Liver (tissue), 9 donors: ENCODE data around the gene CUL1. TPM values are rescaled to one million over a fixed set of nuclear protein-coding genes. Genes with fewer than 3 reads are reported as not detected.

Experiments used
- DNase-seq: peaks from one replicate; pipeline ENCODE4 v3.0.0-alpha.2; 2017; ENCODE audit warnings: low spot score
- H3K27ac ChIP-seq, 2 donors: one replicate each; pipeline ENCODE4 v1.7.0; 2013; ENCODE audit warnings: inconsistent platforms in 2 of 2, low read length in 2 of 2, control low read depth in 1 of 2, low read depth in 1 of 2, mild to moderate bottlenecking in 1 of 2
- H3K27me3 ChIP-seq, 4 donors: one replicate each; pipeline versions ENCODE4 v1.6.1 to v1.7.0; 2013; ENCODE audit warnings: low read length in 3 of 4, inconsistent platforms in 1 of 4, mild to moderate bottlenecking in 1 of 4, moderate library complexity in 1 of 4; ENCODE audit not compliant: control insufficient read depth in 4 of 4, insufficient read depth in 4 of 4
- H3K36me3 ChIP-seq, 4 donors: one replicate each; pipeline versions ENCODE4 v1.6.1 to v1.7.0; 2013; ENCODE audit warnings: low read length in 3 of 4, mild to moderate bottlenecking in 3 of 4, low read depth in 1 of 4, moderate library complexity in 1 of 4; ENCODE audit not compliant: control insufficient read depth in 4 of 4, insufficient read depth in 3 of 4
- H3K4me1 ChIP-seq, 4 donors: one replicate each; pipeline versions ENCODE4 v1.6.1 to v1.7.0; 2013; ENCODE audit warnings: low read length in 3 of 4, mild to moderate bottlenecking in 3 of 4, moderate library complexity in 1 of 4; ENCODE audit not compliant: control insufficient read depth in 4 of 4, insufficient read depth in 4 of 4
- H3K4me3 ChIP-seq, 3 donors: one replicate each; pipeline versions ENCODE4 v1.6.1 to v1.7.0; 2013; ENCODE audit warnings: low read length in 3 of 3, control low read depth in 1 of 3, low read depth in 1 of 3, mild to moderate bottlenecking in 1 of 3
- H3K9ac ChIP-seq, 2 donors: one replicate each; pipeline ENCODE4 v1.7.0; 2013; ENCODE audit warnings: low read length in 2 of 2, mild to moderate bottlenecking in 2 of 2, moderate library complexity in 2 of 2, control low read depth in 1 of 2, low read depth in 1 of 2
- H3K9me3 ChIP-seq, 4 donors: one replicate each; pipeline versions ENCODE4 v1.6.1 to v1.7.0; 2013; ENCODE audit warnings: low read length in 3 of 4; ENCODE audit not compliant: control insufficient read depth in 4 of 4
- EGR1 ChIP-seq, 2 donors: IDR thresholded peaks; 2 replicates each; pipeline ENCODE4 v1.6.1; 2016 to 2018; ENCODE audit warnings: antibody characterized with exemption in 2 of 2, low read depth in 2 of 2
- FOXA2 ChIP-seq: IDR thresholded peaks from 2 replicates; pipeline ENCODE4 v1.6.1; 2016; ENCODE audit warnings: antibody characterized with exemption
- GABPA ChIP-seq, 2 donors: IDR thresholded peaks in 1 of 2; conservative IDR thresholded peaks in 1 of 2; 2 replicates each; pipeline ENCODE4 v1.6.1; 2016; ENCODE audit warnings: antibody characterized with exemption in 2 of 2, mild to moderate bottlenecking in 1 of 2, moderate library complexity in 1 of 2
- HNF4A ChIP-seq, 2 donors: conservative IDR thresholded peaks; 2 replicates each; pipeline ENCODE4 v1.6.1; 2016; ENCODE audit warnings: antibody characterized with exemption in 2 of 2, mild to moderate bottlenecking in 2 of 2
- HNF4G ChIP-seq: IDR thresholded peaks from 2 replicates; pipeline ENCODE4 v1.6.1; 2016; ENCODE audit warnings: antibody characterized with exemption
- NR2F2 ChIP-seq: IDR thresholded peaks from 2 replicates; pipeline ENCODE4 v1.6.1; 2016; ENCODE audit warnings: antibody characterized with exemption
- REST ChIP-seq: IDR thresholded peaks from 2 replicates; pipeline ENCODE4 v1.6.1; 2016; ENCODE audit warnings: antibody characterized with exemption, mild to moderate bottlenecking
- RXRA ChIP-seq, 2 donors: IDR thresholded peaks; 2 replicates each; pipeline ENCODE4 v1.6.1; 2017 to 2018; ENCODE audit warnings: antibody characterized with exemption in 2 of 2, mild to moderate bottlenecking in 1 of 2
- SP1 ChIP-seq: IDR thresholded peaks from 2 replicates; pipeline ENCODE4 v1.6.1; 2018; ENCODE audit warnings: antibody characterized with exemption, mild to moderate bottlenecking
- TAF1 ChIP-seq: conservative IDR thresholded peaks from 2 replicates; pipeline ENCODE4 v1.6.1; 2016; ENCODE audit warnings: antibody characterized with exemption, mild to moderate bottlenecking
- YY1 ChIP-seq: IDR thresholded peaks from 2 replicates; pipeline ENCODE4 v1.6.1; 2016; ENCODE audit warnings: antibody characterized with exemption, mild to moderate bottlenecking
- polyA plus RNA-seq, 2 donors: library from polyadenylated mRNA; stranded (reverse) in 1 of 2; unstranded in 1 of 2; fragments of 200-250 nt in 1 of 2; fragments of >200 nt in 1 of 2; fragmentation: Nextera tagmentation in 1 of 2; extraction: Ambion mirVana in 1 of 2; gene quantifications; one replicate each; pipeline versions ENCODE4 v1.2.1 to v1.2.3, GENCODE V29; 2013 to 2015
- total RNA-seq, 2 donors: library from RNA; depleted of rRNA; stranded (reverse); fragments of >200 nt; gene quantifications; one replicate each; pipeline ENCODE4 v1.2.3, GENCODE V29; 2014
- TF ChIP-seq, protein P1 (sequence below): IDR thresholded peaks from 2 replicates; pipeline ENCODE4 v1.6.1; 2016; ENCODE audit warnings: antibody characterized with exemption
- TF ChIP-seq, protein P2 (sequence below): IDR thresholded peaks from 2 replicates; pipeline ENCODE4 v1.6.1; 2016; ENCODE audit warnings: antibody characterized with exemption
- donor health status: healthy.
- donor health status: healthy.
- donor health status: healthy.
- donor health status: healthy.
- donor health status: healthy.

The CUL1 gene
- total and polyA plus RNA-seq, 4 donors, result 21.7 to 56.7 (median 26.7) TPM

DNA sequence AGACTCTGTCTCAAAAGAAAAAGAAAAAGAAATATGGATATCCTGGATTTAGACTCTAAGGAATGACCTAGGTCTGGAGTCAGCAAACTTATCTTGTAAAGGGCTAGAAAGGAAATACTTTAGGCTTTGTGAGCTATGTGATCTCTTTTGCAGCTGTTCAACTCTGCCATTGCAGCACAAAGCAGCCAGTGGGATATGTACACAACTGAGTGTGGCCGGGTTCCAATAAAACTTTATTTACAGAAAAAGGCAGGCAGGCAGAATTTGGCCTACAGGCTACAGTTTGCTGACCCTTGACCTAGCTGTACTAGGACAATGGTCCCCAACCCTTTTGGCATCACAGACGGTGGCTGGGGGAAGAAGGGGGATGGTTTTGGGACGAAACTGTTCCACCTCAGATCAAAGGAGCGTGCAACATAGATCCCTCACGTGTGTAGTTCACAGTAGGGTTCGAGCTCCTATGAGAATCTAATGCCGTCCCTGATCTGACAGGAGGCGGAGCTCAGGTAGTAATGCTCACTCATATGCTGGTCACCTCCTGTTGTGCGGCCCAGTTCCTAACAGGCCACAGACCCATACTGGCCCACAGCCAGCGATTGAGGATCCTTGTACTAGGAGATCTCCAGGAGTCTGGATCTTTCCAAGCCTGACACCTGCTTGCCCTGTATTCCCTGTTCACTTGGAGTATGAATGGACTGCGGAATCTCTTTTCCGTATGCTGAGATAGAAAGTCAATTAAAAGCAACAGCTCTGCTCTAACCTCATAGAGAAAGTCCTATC lies 63.0 kb downstream of the CUL1 start (continued):
- no peak for TF ChIP-seq REST
- TF ChIP-seq, protein P1, sequence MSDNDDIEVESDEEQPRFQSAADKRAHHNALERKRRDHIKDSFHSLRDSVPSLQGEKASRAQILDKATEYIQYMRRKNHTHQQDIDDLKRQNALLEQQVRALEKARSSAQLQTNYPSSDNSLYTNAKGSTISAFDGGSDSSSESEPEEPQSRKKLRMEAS, result no peak
- TF ChIP-seq FOXA2, result peak; percentile 65
- TF ChIP-seq TAF1, result no peak

- Histone ChIP-seq H3K36me3 (peaks cover 4 to 34% (median 18%) of the 10 kb centered on the region in 4 donors), H3K9me3 (no peaks in the 10 kb centered on the region)
- DNase-seq, result no peak
These were observed 64.9 kb downstream of the CUL1 start for GRCh38 chr7:148763622-148764021.

More at GRCh38 chr7:148763622-148764021, 64.9 kb downstream of the CUL1 start:
- TF ChIP-seq REST (no peak), HNF4A (conservative IDR thresholded peaks at IDR 0.05) (no peak), RXRA (IDR thresholded peaks at IDR 0.05) (no peak), EGR1 (IDR thresholded peaks at IDR 0.05; ENCODE audit: low read depth in 2 of 2) (no peak), NR2F2 (no peak), FOXA2 (no peak), SP1 (no peak), TAF1 (no peak), GABPA (IDR thresholded peaks at IDR 0.05 in 1 of 2, conservative IDR thresholded peaks at IDR 0.05 in 1 of 2) (no peak), YY1 (no peak), HNF4G (no peak)
- TF ChIP-seq, protein P2, sequence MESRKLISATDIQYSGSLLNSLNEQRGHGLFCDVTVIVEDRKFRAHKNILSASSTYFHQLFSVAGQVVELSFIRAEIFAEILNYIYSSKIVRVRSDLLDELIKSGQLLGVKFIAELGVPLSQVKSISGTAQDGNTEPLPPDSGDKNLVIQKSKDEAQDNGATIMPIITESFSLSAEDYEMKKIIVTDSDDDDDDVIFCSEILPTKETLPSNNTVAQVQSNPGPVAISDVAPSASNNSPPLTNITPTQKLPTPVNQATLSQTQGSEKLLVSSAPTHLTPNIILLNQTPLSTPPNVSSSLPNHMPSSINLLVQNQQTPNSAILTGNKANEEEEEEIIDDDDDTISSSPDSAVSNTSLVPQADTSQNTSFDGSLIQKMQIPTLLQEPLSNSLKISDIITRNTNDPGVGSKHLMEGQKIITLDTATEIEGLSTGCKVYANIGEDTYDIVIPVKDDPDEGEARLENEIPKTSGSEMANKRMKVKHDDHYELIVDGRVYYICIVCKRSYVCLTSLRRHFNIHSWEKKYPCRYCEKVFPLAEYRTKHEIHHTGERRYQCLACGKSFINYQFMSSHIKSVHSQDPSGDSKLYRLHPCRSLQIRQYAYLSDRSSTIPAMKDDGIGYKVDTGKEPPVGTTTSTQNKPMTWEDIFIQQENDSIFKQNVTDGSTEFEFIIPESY, result no peak
- no peak overlapping the region for H3K9ac ChIP-seq
- no peak overlapping the region for H3K27ac ChIP-seq
- no peaks in the 10 kb centered on the region for H3K27me3 ChIP-seq
- peaks cover 0 to 2% (median 0%) of the 10 kb centered on the region in 4 donors for H3K4me1 ChIP-seq
- H3K4me3 ChIP-seq, result no peak overlapping the region
